K562 (cell line): ENCODE measurements around the gene TNPO3. TPM values are rescaled to one million over a fixed set of nuclear protein-coding genes. Genes with fewer than 3 reads are reported as not detected.

ENCODE experiments used
- ATAC-seq: fragments of 200-7000 bp; cut with Tn5 transposase; 3 replicates; pipeline ENCODE4 v1.9.1; 2020; ENCODE audit warnings: moderate library complexity
- BruUV-seq: library from RNA; stranded (reverse); fragments of 400-500 nt; replicated peaks from 2 replicates; lab custom pipeline; 2021; lab: Mats Ljungman, UMichigan
- CTCF ChIA-PET: fragments of 300-600 bp; formaldehyde crosslinking; extraction: SDS; loops from one replicate; lab custom pipeline; 2021; ENCODE audit warnings: low intra/inter-chr PET ratio; lab: Yijun Ruan, JAX
- POLR2A ChIA-PET: fragments of 300-600, 350-650 bp; sonication (Branson Sonifier 250); formaldehyde crosslinking; extraction: SDS; loops from one replicate; lab custom pipeline; 2021; ENCODE audit warnings: antibody characterized with exemption, inconsistent platforms; lab: Yijun Ruan, JAX
- DNase-seq, 4 experiments: peaks; one replicate each; pipeline versions ENCODE4 v3.0.0 to v3.0.0-alpha.2; 2011 to 2018; ENCODE audit warnings: low spot score in 3 of 4, mixed read lengths in 3 of 4; ENCODE audit errors: extremely low read depth in 1 of 4
- FAIRE-seq: peaks from 2 replicates; lab custom pipeline; 2011; peaks lifted over from hg19 to GRCh38; lab: Jason Lieb, UNC
- H2AFZ ChIP-seq: 2 replicates; pipeline ENCODE4 v1.6.0; 2011; ENCODE audit warnings: low read depth, low read length, control low read depth, inconsistent platforms
- H3K27ac ChIP-seq: fragments of 200-600 bp; 3 replicates; pipeline ENCODE4 v1.8.0; 2011; ENCODE audit warnings: low read depth, mild to moderate bottlenecking, control low read depth, inconsistent platforms, low read length, moderate library complexity, mixed read lengths; ENCODE audit errors: extremely low read depth
- H3K27me3 ChIP-seq, 2 experiments: fragments of 300-600 bp in 1 of 2; 2 replicates in 1 of 2; 3 replicates in 1 of 2; pipeline versions ENCODE4 v1.6.0 to v1.8.0; 2011; ENCODE audit warnings: inconsistent platforms in 2 of 2, low read length in 2 of 2, mild to moderate bottlenecking in 1 of 2, mixed read lengths in 1 of 2, moderate library complexity in 1 of 2; ENCODE audit not compliant: control insufficient read depth in 2 of 2, insufficient read depth in 2 of 2
- H3K36me3 ChIP-seq: fragments of 300-600 bp; 3 replicates; pipeline ENCODE4 v1.8.0; 2011; ENCODE audit warnings: mild to moderate bottlenecking, low read length, inconsistent platforms; ENCODE audit not compliant: control insufficient read depth, insufficient read depth
- H3K4me1 ChIP-seq, 2 experiments: fragments of 200-600 bp in 1 of 2; replicated peaks in 1 of 2; 2 replicates in 1 of 2; 3 replicates in 1 of 2; pipeline versions ENCODE4 v1.5.1 to v1.8.0; 2011; ENCODE audit warnings: inconsistent platforms in 2 of 2, low read length in 2 of 2, mild to moderate bottlenecking in 1 of 2, mixed read lengths in 1 of 2, moderate library complexity in 1 of 2; ENCODE audit not compliant: control insufficient read depth in 2 of 2, insufficient read depth in 2 of 2
- H3K4me2 ChIP-seq: 2 replicates; pipeline ENCODE4 v1.6.1; 2011; ENCODE audit warnings: low read length, control low read depth, inconsistent platforms, mixed read lengths; ENCODE audit not compliant: insufficient read depth
- H3K4me3 ChIP-seq: fragments of 200-600 bp; sonication (generic), shearing (Covaris generic); 2 replicates; pipeline ENCODE4 v1.5.1; 2016; ENCODE audit warnings: control low read depth, inconsistent platforms
- H3K79me2 ChIP-seq: fragments of 200-600 bp; 3 replicates; pipeline ENCODE4 v1.8.0; 2011; ENCODE audit warnings: low read length, inconsistent platforms; ENCODE audit not compliant: control insufficient read depth, insufficient read depth
- H3K9ac ChIP-seq, 2 experiments: 2 replicates each; pipeline versions ENCODE4 v1.6.0 to v1.6.1; 2011; ENCODE audit warnings: low read depth in 2 of 2, low read length in 2 of 2, control low read depth in 1 of 2, inconsistent platforms in 1 of 2, mild to moderate bottlenecking in 1 of 2, mixed read lengths in 1 of 2; ENCODE audit not compliant: insufficient read depth in 1 of 2
- H3K9me1 ChIP-seq: one replicate; pipeline ENCODE4 v1.6.0; 2011; ENCODE audit warnings: inconsistent platforms, mild to moderate bottlenecking, low read length, moderate library complexity; ENCODE audit not compliant: control insufficient read depth, insufficient read depth
- H3K9me3 ChIP-seq: replicated peaks from 2 replicates; pipeline ENCODE4 v1.5.1; 2011; ENCODE audit warnings: low read depth, low read length, inconsistent platforms; ENCODE audit not compliant: control insufficient read depth, insufficient read depth
- H4K20me1 ChIP-seq: replicated peaks from 2 replicates; pipeline ENCODE4 v1.6.1; 2011; ENCODE audit warnings: low read length, inconsistent platforms, mixed read lengths; ENCODE audit not compliant: control insufficient read depth, insufficient read depth
- ATF3 ChIP-seq, 2 experiments: fragments of 450-650 bp in 1 of 2; sonication (generic) in 1 of 2; formaldehyde crosslinking in 1 of 2; IDR thresholded peaks in 1 of 2; conservative IDR thresholded peaks in 1 of 2; 2 replicates each; pipeline versions ENCODE4 v1.6.1 to v1.8.1; 2016 to 2023; ENCODE audit warnings: mild to moderate bottlenecking in 2 of 2, moderate library complexity in 2 of 2, inconsistent platforms in 1 of 2, missing genetic modification reagents in 1 of 2
- CTCF ChIP-seq, 3 experiments: IDR thresholded peaks in 2 of 3; conservative IDR thresholded peaks in 1 of 3; 2 replicates each; pipeline ENCODE4 v1.5.1; 2011 to 2012; ENCODE audit warnings: low read length in 3 of 3, mild to moderate bottlenecking in 3 of 3, control low read depth in 2 of 3, improper control_type of control experiment in 1 of 3, inconsistent platforms in 1 of 3, low read depth in 1 of 3, mixed read lengths in 1 of 3, moderate library complexity in 1 of 3; ENCODE audit not compliant: insufficient read depth in 2 of 3
- CTCFL ChIP-seq: IDR thresholded peaks from 2 replicates; pipeline ENCODE4 v1.6.1; 2011; ENCODE audit warnings: borderline replicate concordance, low read depth, mild to moderate bottlenecking, moderate library complexity, low read length; ENCODE audit not compliant: insufficient read depth, poor library complexity, severe bottlenecking
- ERF ChIP-seq: fragments of 450-650 bp; formaldehyde crosslinking; IDR thresholded peaks from 2 replicates; pipeline ENCODE4 v1.4.0; 2020; ENCODE audit warnings: mild to moderate bottlenecking, mixed read lengths
- GATA2 ChIP-seq: sonication (generic); formaldehyde crosslinking; IDR thresholded peaks from 2 replicates; pipeline ENCODE4 v1.4.0; 2020; ENCODE audit warnings: mild to moderate bottlenecking, missing genetic modification reagents
- HDAC3 ChIP-seq: fragments of 450-650 bp; IDR thresholded peaks from 2 replicates; pipeline ENCODE4 v1.6.1; 2018; ENCODE audit warnings: borderline replicate concordance, mild to moderate bottlenecking, moderate library complexity; ENCODE audit not compliant: partially characterized antibody
- HEY1 ChIP-seq: fragments of 250-450 bp; sonication (Bioruptor Pico); IDR thresholded peaks from 2 replicates; pipeline ENCODE4 v1.5.0; 2020; ENCODE audit warnings: mild to moderate bottlenecking, moderate library complexity, borderline replicate concordance
- PPARD ChIP-seq: fragments of 250-450 bp; sonication (Bioruptor Pico); IDR thresholded peaks from 2 replicates; pipeline ENCODE4 v1.8.0; 2022; ENCODE audit warnings: inconsistent platforms, mild to moderate bottlenecking, moderate library complexity
- SRF ChIP-seq, 2 experiments: fragments of 250-450, 450-650 bp in 1 of 2; sonication (Bioruptor Pico) in 1 of 2; sonication (generic) in 1 of 2; formaldehyde crosslinking; IDR thresholded peaks; 2 replicates each; pipeline versions ENCODE4 v1.5.0 to v1.5.1; 2020 to 2022; ENCODE audit warnings: mild to moderate bottlenecking in 1 of 2, missing genetic modification reagents in 1 of 2
- SUPT5H ChIP-seq: fragments of 450-650 bp; IDR thresholded peaks from 2 replicates; pipeline ENCODE4 v1.6.1; 2016
- WGBS: fragments of 100-300 bp; shearing (Covaris generic); methylation state at CpG from one replicate; pipeline ENCODE4 v1.1.6; 2016; ENCODE audit warnings: low coverage, mixed read lengths; ENCODE audit not compliant: insufficient coverage; ENCODE audit errors: missing lambda C conversion rate; 5-methylcytosine and 5-hydroxymethylcytosine counted together
- in situ Hi-C: fragments of 300-500 bp; cut with MboI; formaldehyde crosslinking; loops from 4 replicates; pipeline ENCODE4 v1.15.0; 2018; ENCODE audit warnings: inconsistent platforms, mixed read lengths
- intact Hi-C: fragments of 100-400 bp; cut with micrococcal nuclease; formaldehyde crosslinking; loops from 2 replicates; pipeline ENCODE4 v1.14.2; 2022
- polyA plus RNA-seq, 8 experiments: library from polyadenylated mRNA; depleted of rRNA in 4 of 8; stranded (reverse) in 5 of 8; unstranded in 3 of 8; fragments of >200 nt; fragmentation: Nextera tagmentation in 2 of 8; fragmentation: Illumina TruSeq in 1 of 8; extraction: Ambion mirVana in 2 of 8; extraction: Trizol in 1 of 8; gene quantifications; 2 replicates each; pipeline versions ENCODE4 v1.2.1 to v1.2.3, GENCODE V29; 2011 to 2014; ENCODE audit warnings: inconsistent platforms in 1 of 8, missing spikeins in 1 of 8
- total RNA-seq, 7 experiments: library from RNA; depleted of rRNA in 6 of 7; stranded (reverse); fragments of >200 nt in 6 of 7; fragmentation: Illumina TruSeq in 2 of 7; extraction: Trizol in 2 of 7; gene quantifications; 2 replicates each; pipeline versions ENCODE4 v1.2.1 to v1.2.3, GENCODE V29; 2011 to 2021; ENCODE audit warnings: low replicate concordance in 1 of 7

The TNPO3 gene
- total and polyA plus RNA-seq, 9 of the 15 experiments (the other 6 are each of a cell fraction or from before 2014, with no cell fraction given), result 35.8 to 125 (median 110) TPM

GRCh38 chr7:128919881-128920799, 134.8 kb downstream of the TNPO3 start:
- Histone ChIP-seq H4K20me1 (no peaks in the 10 kb centered on the region), H3K36me3 (no peaks in the 10 kb centered on the region), H3K27ac (no peak overlapping the region), H3K9me3 (no peaks in the 10 kb centered on the region; the same call in 1 of the 2 replicates), H3K4me2 (no peak overlapping the region), H3K9ac (no peak overlapping the region), H3K4me1 (peaks cover 0 to 10% of the 10 kb centered on the region in 2 experiments; a peak in 2 of 5 replicates), H3K27me3 (peaks cover 75 to 82% of the 10 kb centered on the region in 2 experiments), H3K9me1 (no peaks in the 10 kb centered on the region), H3K4me3 (no peak overlapping the region), H2AFZ (no peak overlapping the region), H3K79me2 (no peaks in the 10 kb centered on the region)
- ChIA-PET CTCF (interaction anchor here (1.7 kb wide), 1 partner anchor 171 kb away, joined by 7 read pairs; no protein-coding TSS in a partner anchor), POLR2A (interaction anchor here (0.6 to 2.0 kb wide), 5 partner anchors 9 to 249 kb away, joined by 3 to 8 read pairs (median 3); partner anchors contain the start of gene KCP)
- DNase-seq (peak in 1 of 4 experiments; percentile 36), FAIRE-seq (no peak), ATAC-seq (peak; percentile 54)
- BruUV-seq, result no TSS peak
- in situ Hi-C loops, result no loop called here
- intact Hi-C loops, result loop anchor here (1.0 to 5.0 kb wide), 2 partner anchors 171 to 292 kb away; no protein-coding TSS in a partner anchor
- 2% methylated on average over 14 of the region's 14 CpGs for WGBS
- TF ChIP-seq SRF (CRISPR knock-in tag; IDR thresholded peaks at IDR 0.05) (no peak), ATF3 (IDR thresholded peaks at IDR 0.05) (no peak), ATF3 (CRISPR knock-in tag; conservative IDR thresholded peaks at IDR 0.05) (no peak), HDAC3 (no peak), CTCFL (no peak), ERF (CRISPR knock-in tag) (no peak), CTCF (IDR thresholded peaks at IDR 0.05 in 2 of 3, conservative IDR thresholded peaks at IDR 0.05 in 1 of 3; ENCODE audit: insufficient read depth in 2 of 3, low read depth in 1 of 3, low read length in 3 of 3) (peak; percentile 33 to 50 (median 35); a peak in 3 of 6 replicates), PPARD (CRISPR knock-in tag) (no peak), GATA2 (CRISPR knock-in tag) (no peak), HEY1 (CRISPR knock-in tag) (no peak), SUPT5H (no peak)
